ENCODE results near the gene NOP58. TPM values are rescaled to one million over a fixed set of nuclear protein-coding genes. Genes with fewer than 3 reads are reported as not detected.

The NOP58 gene
- total RNA-seq, 4 donors from 2014 or later, result 35.2 to 69.1 (median 64.5) TPM

GRCh38 chr2:202289394-202290204 is 24.0 kb downstream of the NOP58 start:
- TF ChIP-seq CTCF (IDR thresholded peaks at IDR 0.05; ENCODE audit: low read depth), result no peak

GRCh38 chr2:202290316-202290715 is 24.8 kb downstream of the NOP58 start:
- TF ChIP-seq CTCF (IDR thresholded peaks at IDR 0.05; ENCODE audit: low read depth), result no peak

DNA sequence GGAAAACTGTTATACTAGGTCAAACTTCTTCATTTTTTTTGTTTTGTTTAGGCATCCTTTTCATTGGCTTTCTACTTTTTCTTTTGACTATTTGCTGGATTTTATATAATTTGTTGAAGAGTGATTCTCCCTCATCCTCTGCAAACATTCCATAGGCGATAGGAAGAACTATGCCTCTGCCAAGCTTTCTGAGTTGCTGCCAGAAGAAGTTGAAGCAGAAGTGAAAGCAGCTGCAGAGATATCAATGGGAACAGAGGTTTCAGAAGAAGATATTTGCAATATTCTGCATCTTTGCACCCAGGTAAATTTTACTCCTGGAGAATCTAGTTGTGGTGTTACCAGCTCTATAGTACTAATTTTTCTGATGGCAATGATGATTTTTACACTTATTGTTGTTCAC is 25.4 kb downstream of the NOP58 start:
- TF ChIP-seq CTCF (IDR thresholded peaks at IDR 0.05; ENCODE audit: low read depth), result no peak

GRCh38 chr2:202299712-202300111 is 34.1 kb downstream of the NOP58 start:
- no peak for TF ChIP-seq CTCF (IDR thresholded peaks at IDR 0.05; ENCODE audit: low read depth)

DNA sequence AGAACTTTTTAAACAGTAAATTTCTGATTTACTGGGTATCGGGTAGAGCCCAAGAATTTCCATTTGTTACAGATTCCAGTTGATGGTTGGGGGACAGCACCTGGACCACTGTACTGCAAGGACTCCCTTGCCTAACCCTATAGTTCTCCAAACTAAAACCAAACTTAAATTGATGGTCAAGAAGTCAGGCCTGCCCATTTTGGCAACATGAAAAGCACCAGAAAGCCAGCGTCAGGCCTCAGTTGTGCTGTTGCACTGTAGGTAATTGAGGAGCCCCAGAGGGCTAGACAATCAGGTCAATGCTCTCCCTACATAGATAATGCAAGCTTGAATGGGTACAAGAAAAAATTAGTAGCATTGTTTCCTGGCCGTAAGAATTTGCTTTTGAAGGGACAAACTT is 40.5 kb downstream of the NOP58 start:
- TF ChIP-seq CTCF (IDR thresholded peaks at IDR 0.05; ENCODE audit: low read depth), result no peak

GRCh38 chr2:202307690-202308089 is 42.1 kb downstream of the NOP58 start:
- TF ChIP-seq CTCF (IDR thresholded peaks at IDR 0.05; ENCODE audit: low read depth), result no peak

DNA sequence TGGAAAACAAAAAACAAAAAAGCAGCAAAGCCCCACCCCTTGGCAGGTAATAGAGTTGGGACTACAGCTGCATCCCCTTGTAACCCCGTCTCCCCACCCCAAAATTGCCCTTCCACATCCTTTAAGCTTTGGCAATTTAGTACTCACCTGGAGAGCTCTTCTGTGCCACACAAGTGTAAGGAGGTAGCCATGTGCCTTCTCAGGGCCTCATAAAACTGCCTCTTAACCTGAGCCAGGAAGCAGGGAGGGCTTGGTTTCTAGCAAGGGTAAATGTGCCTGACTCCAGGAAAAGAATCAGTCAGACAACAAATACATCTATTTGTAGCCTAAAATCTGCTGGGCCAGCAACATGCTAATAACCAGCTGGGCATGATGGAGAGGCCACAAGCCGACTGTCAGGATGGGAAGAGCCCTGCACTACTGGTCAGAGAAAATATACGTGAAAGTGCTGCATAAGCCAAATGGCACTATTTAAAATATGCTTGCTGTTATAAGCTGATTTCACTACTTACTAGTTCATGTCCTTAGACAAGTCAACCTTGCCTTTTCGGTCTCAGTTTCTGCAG is 46.3 kb downstream of the NOP58 start:
- no peak for TF ChIP-seq CTCF (IDR thresholded peaks at IDR 0.05; ENCODE audit: low read depth)

All from subcutaneous adipose tissue (tissue), 4 donors.